Hematopoietic multipotent progenitor cell treated with erythropoietin and hydrocortisone succinate and interleukin-3 and kit ligand, for 17 days (in vitro differentiated cells): ENCODE results near the gene RHOT1.
A peak's percentile ranks its signal among the peaks of the same experiment; 100 is the strongest.
"Not testable (repeated sequence)": the region's sequence is repeated elsewhere in the genome, so short reads cannot be mapped to it uniquely, and the experiment has no call there.

Experiments used
- DNase-seq: peaks from one replicate; pipeline ENCODE4 v3.0.0-alpha.2; 2015; ENCODE audit warnings: low spot score

Gene RHOT1

DNA sequence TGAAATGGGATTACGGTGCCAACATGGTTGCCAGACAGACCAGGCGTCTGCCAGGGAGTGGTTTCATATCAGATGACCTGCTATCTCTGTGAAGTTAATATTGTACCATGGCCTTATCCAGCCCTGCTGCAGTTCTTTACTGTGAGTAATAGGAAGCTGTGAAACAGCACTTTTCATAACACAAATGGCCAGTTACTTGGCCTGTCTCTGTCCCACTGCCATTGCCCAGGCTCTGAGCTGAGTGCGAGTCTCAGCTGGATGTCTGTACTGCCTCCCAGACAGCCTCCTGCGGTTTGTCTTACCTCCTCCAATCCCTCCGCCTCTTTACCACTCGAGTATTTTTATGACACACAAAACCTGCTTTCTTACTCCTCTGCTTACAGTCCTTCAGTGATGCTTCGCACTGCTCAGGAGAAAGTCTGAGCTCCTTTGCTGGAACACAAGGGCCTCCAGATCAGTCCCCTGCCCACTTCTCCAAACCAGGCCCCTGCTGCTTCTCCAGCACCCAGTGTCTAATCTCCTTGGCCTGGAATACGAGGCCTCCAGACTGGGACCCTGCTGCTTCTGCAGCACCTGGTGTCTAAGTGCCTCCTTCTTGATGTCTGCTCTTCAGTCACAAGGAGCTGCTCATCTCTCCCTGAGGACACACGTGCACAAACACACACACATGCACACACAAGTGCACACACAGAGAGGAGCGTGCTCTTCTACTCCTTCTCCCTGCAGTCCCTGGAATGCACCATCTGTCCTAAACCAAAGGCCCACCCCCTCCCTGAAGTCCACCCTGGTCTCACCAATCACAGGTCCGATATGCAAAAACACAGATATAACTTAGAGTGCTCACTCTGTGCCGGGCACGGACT lies 17.1 kb upstream of the RHOT1 start:
- DNase-seq: no peak

DNA sequence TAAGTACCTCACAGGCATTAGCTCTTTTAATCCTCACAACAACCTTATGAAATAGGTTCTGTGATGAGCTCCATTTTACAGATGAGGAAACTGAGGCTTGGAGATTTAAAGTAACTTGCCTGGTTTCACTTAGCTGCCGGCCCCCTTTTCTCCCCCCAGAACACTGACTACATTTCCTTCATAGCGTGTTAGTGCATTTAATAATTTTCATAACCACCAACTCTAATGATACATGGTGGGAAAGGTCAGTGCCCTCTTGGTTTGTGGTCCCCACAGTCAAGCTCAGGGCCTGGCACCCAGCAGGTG lies 16.5 kb upstream of the RHOT1 start:
- no peak for DNase-seq

DNA sequence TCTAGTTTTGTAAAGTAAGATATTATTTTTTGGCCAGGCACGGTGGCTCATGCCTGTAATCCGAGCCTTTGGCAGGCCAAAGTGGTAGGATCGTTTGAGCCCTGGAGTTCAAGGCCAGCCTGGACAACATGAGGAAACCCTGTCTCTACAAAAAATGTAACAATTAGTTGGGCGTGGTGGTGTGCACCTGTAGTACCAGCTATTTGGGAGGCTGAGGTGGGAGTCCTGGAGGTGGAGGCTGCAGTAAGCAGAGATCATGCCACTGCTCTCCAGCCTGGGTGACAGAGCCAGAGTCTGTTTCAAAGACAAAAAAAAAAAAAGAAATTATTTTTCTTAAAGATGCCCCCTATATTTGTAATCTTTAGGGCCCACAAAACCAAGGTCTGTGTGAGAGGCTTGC lies 16.0 kb upstream of the RHOT1 start:
- DNase-seq: no peak

DNA sequence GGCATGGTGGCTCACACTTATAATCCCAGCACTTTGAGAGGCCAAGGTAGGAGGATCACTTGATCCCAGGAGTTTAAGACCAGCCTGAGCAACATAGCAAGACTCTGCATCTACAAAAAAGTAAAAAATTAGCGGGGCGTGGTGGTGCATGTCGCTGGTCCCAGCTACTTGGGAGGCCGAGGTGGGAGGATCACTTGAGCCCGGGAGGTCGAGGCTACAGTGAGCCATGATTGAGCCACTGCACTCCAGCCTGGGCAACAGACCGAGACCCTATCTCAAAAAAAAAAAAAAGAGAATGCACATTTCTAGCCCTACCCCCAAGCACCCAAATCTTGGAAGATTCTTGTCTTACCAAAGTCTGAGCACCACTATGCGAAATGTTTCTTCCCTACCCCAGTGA lies 15.6 kb upstream of the RHOT1 start:
- no peak for DNase-seq

DNA sequence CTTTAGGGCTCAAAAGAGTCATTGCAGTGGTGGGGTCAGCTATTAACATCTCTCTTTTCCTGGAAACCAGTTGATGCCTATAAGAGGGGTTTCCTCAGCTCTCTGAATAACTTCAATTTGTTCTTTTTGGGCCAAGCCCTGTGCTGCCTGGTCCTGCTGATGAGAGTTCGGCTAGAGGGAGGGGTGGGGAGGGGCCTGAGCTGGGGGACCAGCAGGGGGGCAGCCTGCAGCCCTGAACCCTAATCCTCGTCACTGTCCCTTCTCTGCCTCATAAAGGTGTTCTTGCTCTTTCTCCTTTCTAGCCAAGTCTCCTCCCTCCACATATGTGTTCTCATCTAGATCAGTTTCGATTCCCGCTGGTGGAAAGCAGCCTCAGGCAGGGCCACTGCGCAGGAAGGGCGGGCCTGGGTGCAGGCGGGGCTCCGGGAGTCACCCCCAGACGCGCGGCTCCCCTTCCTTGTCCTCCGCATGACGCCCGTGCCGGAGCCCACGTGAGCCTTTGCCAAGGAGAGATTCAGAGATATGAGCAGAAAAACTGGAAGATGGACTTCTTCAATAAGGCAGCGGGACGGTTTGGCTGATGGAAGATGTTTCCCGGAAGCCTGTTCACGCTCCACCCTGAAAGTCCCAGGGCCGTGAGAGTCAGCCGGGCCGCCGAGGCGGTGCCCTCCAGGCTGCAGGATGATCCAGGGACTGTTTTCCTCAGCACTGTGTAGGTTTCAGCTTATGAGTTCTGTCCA lies 15.0 kb upstream of the RHOT1 start:
- DNase-seq: peak; percentile 80

DNA sequence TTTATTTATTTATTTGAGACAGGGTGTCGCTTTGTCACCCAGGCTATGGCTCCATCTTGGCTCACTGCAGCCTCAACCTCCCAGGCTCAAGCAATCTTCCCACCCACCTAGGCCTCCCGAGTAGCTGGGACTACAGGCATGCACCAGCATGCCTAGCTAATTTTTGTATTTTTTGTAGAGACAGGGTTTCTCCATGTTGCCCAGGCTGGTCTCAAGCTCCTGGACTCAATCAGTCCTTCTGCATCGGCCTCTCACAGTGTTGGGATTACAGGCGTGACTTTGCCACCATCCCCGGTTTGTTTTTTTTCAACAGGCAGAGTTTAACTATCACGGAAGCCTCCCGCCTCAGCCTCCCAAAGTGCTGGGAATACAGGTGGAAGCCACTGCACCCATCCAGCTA lies 13.8 kb upstream of the RHOT1 start:
- not testable (repeated sequence) for DNase-seq

DNA sequence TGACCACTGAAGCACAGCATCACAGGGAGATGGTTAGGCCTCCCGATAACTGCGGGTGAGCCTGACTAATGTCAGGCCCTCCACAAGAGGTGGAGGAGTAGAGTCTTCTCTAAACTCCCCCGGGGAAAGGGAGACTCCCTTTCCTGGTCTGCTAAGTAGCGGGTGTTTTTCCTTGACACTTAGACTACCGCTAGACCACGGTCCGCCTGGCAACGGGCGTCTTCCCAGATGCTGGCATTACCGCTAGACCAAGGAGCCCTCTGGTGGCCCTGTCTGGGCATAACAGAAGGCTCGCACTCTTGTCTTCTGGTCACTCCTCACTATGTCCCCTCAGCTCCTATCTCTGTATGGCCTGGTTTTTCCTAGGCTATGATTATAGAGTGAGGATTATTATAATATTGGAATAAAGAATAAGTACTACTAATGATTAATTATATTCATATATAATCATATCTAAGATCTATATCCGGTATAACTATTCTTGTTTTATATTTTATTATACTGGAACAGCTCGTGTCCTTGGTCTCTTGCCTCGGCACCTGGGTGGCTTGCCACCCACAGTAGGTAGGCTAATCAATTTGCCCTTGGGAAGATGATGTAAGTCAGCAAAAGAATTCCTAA lies 6.7 kb upstream of the RHOT1 start:
- not testable (repeated sequence) for DNase-seq

DNA sequence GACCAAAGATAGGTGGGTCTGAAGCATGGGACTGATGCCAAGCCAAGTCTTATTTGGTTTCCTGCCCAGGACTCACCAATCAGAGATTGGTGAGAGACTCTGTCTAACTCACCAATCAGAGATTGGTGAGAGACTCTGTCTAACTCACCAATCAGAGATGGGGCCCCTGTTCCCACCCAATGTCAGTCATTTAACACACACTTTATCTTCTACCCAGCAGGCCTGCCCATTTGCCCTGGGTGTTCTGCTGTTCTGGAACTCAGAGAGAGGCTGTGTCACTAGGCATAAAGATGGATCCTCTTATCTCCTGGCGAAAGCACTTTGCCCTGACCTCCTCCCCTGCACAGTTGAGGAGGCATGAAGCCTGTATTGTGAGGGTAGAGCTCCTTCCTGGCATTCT lies 5.4 kb upstream of the RHOT1 start:
- peak; percentile 89 for DNase-seq

DNA sequence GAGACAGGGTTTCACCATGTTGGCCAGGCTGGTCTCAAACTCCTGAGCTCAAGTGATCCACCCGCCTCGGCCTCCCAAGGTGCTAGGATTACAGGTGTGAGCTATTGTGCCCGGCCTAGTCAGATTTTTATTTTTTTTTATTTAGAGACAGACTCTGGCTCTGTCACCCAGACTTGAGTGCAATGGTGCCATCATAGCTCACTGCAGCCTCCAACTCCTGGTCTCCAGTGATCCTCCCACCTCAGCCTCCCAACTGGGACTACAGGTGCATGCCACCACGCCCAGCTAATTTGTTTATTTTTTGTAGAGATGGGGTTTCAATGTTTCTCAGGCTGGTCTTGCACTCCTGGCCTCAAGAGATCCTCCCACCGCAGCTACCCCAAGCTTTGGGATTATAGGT lies 2.8 kb upstream of the RHOT1 start:
- not testable (repeated sequence) for DNase-seq

DNA sequence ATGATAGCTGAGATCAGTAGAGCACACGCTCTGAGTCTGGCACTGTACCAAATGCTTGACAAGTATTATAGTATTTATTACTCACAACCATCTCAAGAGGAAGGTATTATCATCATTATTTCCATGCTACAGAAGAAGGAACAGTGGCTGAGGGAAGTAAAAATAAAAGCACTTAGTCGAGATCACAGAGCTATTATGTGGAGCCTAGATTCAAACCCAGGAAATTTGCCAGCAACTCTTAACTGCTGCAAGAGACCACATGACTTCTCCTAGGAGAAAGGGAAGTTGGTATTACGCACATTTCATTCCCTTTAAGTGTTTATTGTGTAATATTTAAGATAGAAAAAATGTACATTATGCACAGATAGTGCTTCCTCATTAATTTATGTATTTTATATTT lies 1.0 kb upstream of the RHOT1 start:
- peak; percentile 47 for DNase-seq

DNA sequence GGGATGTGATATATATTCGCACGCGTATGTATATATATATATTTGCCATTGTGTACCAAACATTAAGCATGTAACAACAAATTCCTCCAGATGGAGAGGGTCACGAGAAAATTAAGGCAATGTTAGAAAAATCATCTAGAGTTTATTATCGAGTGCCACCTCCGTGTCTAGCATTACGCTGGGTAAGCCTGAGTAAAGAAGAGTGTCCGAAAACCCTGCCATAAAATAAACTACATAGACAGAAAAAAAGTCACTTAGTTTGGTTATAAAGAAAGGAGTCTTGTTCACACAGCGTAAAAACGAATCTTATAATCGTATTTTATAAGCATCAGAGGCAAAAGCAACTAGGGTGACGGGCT lies 644 bp upstream of the RHOT1 start:
- DNase-seq: no peak

DNA sequence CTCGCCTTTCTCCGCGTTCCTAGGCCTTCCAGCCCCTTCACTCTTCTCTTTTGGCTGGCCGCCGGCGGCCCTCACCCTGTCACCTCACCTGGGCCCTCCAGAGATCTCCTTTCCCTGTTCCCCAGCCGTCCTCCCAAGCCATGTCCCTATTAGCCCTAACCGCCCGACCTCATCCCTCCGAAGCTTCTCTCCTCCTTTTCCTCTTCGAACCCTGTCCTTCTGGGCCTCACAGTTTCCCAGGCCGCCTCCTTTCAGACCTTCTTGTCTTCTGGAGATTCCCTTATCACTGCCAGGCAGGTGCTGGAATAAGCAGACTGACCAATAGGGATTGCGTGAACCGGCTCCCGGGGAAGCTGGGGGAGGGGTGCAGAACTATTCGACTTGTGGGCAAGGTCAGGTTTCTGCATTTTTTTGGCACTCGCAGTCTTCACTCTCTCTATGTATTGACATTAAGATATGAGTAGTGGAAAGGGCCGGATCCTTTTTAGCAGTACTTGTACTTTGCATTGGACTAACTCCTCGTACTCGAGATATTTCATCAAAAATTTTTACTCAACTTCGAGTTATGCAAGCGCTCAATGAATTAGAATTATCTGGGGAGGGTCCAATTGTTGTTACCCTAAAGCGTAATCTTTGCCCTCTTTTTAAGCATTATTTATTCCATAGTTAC lies 690 bp downstream of the RHOT1 start:
- peak; percentile 73 for DNase-seq

DNA sequence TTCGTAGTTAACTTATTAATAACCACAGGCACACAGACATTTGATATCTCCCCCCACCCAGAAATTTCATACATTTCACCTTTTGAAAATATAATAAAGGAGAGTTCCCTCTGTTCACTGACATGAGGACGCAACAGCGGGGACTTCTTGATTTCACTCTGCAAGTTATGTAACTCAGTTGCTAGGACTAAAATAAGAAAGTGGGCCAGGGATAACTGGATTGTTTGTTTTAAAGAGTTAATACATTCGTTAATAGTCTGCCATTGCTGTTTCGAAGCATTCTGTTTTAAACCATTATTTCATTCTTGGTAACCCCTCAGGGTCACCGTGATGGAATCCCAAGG lies 1.2 kb downstream of the RHOT1 start:
- DNase-seq: no peak

DNA sequence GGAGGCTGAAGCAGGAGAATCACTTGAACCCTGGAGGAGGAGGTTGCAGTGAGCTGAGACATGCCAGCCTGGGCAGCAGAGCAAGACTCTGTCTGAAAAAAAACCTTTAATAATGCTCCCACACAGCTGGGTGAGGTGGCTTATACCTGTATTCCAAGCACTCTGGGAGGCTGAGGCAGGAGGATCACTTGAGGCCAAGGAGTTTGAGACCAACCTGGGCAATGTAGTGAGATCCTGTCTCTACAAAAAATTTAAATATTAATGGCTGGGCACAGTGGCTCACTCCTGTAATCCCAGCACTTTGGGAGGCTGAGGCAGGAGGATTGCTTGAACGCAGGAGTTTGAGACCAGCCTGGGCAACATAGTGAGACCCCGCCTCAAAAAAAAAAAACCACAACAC lies 2.1 kb downstream of the RHOT1 start:
- not testable (repeated sequence) for DNase-seq

DNA sequence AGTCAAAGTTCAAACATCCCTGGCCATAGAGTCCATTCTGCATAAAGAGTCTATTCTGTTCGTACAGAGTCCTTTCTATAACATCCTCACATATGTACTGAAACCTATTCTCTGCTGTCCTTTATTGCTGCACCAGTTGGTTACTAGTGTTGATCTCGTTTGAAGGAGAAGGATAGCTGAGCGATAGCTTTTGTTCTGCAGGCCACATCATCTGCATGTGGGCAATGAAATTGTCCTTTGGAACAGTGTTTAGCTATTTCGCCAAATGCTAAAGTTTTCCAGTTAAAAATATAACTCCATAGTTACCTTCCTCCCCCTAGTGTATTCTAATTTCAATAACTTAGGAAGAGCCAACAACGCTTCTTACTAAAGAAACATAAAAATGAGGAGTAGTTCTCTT lies 6.0 kb downstream of the RHOT1 start:
- DNase-seq: no peak

DNA sequence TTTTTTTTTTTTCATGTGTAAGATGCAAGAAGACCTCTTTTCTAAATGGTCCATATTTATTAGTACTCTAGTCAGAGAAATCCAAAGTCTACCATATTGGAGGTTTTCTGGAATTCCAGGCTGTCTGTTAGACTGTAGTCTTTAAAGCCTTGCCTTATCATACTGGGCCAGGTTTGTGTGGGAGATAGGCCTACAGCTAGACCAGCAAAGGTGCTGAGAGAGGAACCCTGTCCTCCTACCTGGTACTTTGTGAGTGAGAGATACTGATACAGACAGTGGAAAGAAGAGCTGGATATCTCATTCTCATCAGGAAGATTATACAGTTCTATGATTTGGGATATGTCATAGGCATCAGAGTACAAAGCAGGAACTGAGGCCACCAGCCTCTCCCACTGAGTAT lies 8.1 kb downstream of the RHOT1 start:
- no peak for DNase-seq

DNA sequence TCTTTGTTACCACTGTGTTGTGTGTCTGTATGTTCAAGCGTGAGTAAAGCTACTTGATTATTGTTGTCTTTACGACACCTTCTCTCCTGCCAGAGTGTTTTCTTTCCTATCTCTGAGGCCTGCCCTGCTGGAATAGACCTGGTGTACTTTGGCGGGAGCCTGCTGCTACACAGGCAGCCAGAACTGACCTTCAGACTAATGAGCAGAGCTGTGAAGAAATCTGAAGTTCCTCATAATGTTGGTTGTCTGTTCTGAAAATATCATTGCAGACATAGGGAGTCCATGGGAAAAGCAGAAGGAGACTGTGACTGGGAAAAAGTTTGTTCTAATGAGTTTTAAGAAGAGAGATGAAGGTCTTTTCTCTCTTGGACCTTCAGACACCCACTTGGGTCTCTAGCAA lies 9.8 kb downstream of the RHOT1 start:
- no peak for DNase-seq

DNA sequence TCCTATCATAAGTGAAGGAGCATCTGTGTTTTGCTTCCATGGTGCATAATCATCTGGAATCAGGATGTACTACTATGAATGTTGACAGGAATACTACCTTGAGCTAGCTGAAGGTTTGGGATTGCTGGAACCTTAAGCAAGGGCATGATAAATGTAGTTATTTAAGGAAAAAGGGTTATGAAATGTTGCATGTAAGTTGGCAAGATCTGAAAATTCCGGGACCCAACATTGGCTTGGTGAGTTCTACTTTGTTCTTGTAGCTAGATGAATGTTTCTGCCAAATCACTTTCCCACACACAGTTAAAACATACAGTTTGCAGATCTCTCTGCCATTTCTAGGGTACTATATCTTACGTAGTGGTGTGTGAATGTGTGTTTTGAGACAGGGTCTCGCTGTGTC lies 13.6 kb downstream of the RHOT1 start:
- no peak for DNase-seq

DNA sequence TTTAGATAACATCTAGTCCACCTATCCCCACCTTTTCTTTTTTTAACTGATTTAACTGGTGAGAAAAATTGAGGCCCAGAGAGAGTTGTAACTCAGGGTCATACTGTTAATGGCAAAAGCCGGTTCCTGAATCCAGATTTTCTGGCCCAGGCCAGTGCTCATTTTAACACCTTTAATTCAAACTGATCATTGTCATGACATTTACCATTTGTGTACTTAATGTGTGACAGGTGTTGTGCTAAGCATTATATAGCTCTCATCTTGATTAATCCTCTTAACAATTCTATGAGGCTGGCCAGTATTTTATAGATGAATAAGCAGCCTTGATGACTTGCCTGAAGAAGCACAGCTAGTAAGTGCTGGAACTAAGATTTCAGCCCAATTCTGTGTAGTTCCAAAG lies 14.4 kb downstream of the RHOT1 start:
- no peak for DNase-seq

DNA sequence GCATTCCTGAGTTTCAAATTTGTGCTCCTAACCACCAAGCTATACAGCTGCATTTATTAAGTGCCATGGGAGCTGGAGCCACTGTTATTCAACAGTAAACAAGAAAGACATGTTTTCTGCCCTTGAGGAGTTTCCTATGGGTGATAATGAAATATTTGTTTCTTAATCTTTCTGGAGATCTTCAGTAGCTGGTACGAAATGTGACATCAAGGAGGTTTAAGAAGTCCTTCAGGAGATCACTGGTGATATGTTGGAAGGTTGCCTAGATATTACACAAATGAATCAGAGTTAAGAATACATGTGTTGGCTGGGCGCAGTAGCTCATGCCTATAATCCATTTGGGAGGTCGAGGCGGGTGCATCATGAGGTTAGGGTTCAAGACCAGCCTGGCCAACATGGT lies 14.9 kb downstream of the RHOT1 start:
- DNase-seq: no peak

DNA sequence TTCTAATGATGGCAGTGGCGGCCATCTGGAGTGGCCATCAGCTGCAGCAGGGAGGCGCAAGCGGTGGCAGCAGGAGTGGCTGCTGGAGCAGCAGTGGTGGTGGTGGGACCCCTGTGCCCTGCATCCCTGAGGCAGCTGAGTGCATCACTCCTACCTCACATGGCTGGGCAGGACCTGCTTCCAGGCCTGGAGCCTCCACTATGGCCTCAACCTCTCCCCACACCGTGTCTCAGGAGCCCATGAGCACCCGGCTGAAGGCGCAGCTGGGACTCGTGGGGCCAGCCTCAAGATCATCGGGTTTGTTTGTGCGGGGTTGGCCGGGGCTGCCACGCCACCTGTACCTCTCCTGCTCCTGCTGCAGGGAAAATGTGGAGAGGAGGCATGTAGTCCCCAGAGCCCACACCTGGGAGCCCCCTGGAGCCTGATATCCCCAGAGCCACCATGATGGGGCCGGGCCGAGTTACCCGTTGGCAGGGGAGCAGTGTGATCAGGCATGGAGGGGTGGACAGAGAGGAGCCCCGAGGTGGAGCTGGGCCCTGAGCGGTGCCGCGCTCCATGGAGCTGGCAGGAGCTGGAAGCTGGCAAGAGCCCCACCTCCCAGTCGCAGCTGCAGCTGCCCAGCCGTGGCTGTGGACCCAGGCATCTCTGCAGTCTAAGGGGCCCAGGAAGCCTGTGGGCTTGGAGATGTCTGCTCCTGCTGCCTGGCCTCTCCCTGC lies 16.7 kb downstream of the RHOT1 start:
- DNase-seq: no peak
